ENCODE measurements around the gene BLM.
A peak's percentile ranks its signal among the peaks of the same experiment; 100 is the strongest.

BLM gene

DNA sequence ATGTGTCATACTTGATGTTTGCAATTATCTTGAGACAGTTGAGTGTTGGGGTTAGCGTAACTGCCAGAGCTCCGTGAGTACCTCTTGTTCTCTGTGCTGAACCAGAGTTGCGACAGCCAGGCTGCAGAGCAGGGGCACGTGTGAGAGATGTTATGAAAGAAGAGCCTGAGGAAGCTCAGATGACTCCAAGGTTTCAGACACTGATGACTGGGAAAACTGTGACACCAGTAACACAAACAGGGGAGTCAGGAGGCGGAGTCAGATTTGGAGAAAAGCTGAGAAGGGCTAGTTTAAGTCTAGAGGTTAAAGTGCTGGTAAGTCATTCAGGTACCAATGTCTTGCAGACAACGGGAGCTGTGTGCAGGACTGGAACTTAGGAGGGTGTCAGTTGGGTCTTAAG lies 45.0 kb downstream of the BLM start:
- TF ChIP-seq, protein P1, sequence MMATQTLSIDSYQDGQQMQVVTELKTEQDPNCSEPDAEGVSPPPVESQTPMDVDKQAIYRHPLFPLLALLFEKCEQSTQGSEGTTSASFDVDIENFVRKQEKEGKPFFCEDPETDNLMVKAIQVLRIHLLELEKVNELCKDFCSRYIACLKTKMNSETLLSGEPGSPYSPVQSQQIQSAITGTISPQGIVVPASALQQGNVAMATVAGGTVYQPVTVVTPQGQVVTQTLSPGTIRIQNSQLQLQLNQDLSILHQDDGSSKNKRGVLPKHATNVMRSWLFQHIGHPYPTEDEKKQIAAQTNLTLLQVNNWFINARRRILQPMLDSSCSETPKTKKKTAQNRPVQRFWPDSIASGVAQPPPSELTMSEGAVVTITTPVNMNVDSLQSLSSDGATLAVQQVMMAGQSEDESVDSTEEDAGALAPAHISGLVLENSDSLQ (IDR thresholded peaks at IDR 0.05) = no peak
- TF ChIP-seq BHLHE40 (IDR thresholded peaks at IDR 0.05; ENCODE audit: borderline replicate concordance) (no peak), FOXM1 (IDR thresholded peaks at IDR 0.05; ENCODE audit: borderline replicate concordance) (no peak), FOXK2 (IDR thresholded peaks at IDR 0.05) (no peak)
- POLR2A ChIA-PET = interaction anchor here (1.4 kb wide), 1 partner anchor 45 kb away, joined by 7 read pairs; the partner anchor contains the start of gene BLM
- CTCF ChIA-PET = no interaction called here
- no peak for DNase-seq (ENCODE audit: extremely low spot score)

DNA sequence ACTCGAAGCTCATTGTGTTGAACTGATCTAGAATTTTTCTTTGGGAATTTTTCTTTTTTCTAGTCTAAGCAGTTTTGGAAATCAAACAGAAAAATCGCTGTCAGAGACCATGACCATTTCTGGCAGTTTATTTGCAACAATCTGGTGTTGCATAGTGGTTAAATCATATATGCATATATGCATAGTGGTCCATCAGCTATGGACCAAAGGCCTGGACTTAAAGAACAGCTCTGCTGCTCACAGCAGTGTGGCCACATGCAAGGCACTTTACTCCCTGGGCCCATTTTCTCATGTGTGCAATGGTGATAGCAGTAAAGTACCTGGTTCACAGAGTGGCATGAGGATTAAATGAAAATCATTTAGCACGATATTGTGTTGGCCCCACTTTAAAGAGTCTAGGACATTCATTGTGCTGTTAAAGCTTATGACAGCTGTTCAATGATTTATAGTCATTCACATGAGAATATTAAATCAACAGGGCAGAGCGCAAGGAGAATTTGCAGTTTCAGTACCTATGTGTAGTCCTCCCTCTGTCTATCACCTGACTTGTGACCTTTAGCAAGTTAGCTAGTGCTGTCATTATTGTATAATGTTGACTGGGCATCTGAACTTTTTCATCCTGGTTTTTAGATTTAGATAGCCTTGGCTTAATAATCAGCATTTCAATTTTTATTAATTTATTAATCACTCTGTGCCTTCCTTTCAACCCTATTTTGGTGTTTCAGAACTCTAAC lies 46.4 kb downstream of the BLM start:
- POLR2A ChIA-PET = interaction anchor here (1.4 kb wide), 1 partner anchor 46 kb away, joined by 7 read pairs; the partner anchor contains the start of gene BLM
- CTCF ChIA-PET = no interaction called here
- TF ChIP-seq SP1 (IDR thresholded peaks at IDR 0.05) = no peak
- TF ChIP-seq, protein P1 (IDR thresholded peaks at IDR 0.05) = peak; percentile 25; the same call in 1 of the 2 replicates
- TF ChIP-seq FOXK2 (IDR thresholded peaks at IDR 0.05) = no peak
- DNase-seq (ENCODE audit: extremely low spot score) = no peak

DNA sequence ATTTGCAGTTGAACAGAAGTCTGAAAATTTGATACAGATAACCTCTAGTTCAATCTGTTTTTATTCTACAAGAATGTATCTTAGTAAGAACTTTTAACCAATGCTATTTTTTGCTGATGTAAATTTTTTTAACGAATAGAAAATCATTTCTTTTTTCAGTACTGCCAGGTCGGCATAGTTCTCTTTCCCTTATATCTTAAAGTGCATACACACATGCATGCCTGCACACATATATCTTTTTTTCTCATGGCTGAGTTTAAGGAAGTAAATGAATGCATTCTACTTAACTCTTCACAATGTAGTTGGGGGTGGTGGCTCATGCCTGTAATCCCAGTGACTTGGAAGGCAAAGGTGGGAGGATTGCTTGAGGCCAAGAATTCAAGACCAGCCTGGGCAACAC lies 48.4 kb downstream of the BLM start:
- POLR2A ChIA-PET = interaction anchor here (1.3 kb wide), 1 partner anchor 48 kb away, joined by 4 read pairs; the partner anchor contains the start of gene BLM

DNA sequence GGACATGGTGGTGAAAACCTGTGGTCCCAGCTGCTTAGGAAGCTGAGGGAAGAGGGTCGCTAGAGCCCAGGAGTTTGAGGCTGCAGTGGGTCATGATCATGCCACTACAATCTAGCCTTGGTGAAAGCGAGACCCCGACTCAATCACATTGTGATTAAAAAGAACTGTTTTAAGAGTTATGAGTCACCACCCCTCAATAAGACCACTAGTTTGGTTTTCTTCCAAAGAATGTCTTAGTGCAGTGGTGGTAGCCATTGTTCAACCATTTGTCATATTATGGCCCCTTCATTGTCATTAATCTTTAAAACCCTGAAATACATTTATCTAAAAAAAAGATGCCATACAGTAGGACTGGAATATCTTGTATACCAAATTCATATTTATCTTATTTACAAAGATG lies 48.8 kb downstream of the BLM start:
- no peak for DNase-seq (ENCODE audit: extremely low spot score)
- POLR2A ChIA-PET = no interaction called here
- no peak for TF ChIP-seq SUZ12 (IDR thresholded peaks at IDR 0.05)
- no peak for TF ChIP-seq TARDBP (IDR thresholded peaks at IDR 0.05)
- TF ChIP-seq ZNF384 (IDR thresholded peaks at IDR 0.05) = no peak
- TF ChIP-seq L3MBTL2 (conservative IDR thresholded peaks at IDR 0.05) = no peak
- TF ChIP-seq, protein P1 (IDR thresholded peaks at IDR 0.05) = no peak
- TF ChIP-seq FOXA1 (IDR thresholded peaks at IDR 0.05) = no peak
- no peak for TF ChIP-seq BHLHE40 (IDR thresholded peaks at IDR 0.05; ENCODE audit: borderline replicate concordance)
- no peak for TF ChIP-seq SP1 (IDR thresholded peaks at IDR 0.05)
- no peak for TF ChIP-seq LEF1 (IDR thresholded peaks at IDR 0.05; ENCODE audit: borderline replicate concordance)
- no peak for TF ChIP-seq ELF4 (IDR thresholded peaks at IDR 0.05)
- TF ChIP-seq FOXK2 (IDR thresholded peaks at IDR 0.05) = no peak
- TF ChIP-seq HDGF (IDR thresholded peaks at IDR 0.05; ENCODE audit: borderline replicate concordance) = no peak
- TF ChIP-seq NFRKB (IDR thresholded peaks at IDR 0.05) = no peak
- no peak for TF ChIP-seq ARNT (IDR thresholded peaks at IDR 0.05)
- no peak for TF ChIP-seq FOXM1 (IDR thresholded peaks at IDR 0.05; ENCODE audit: borderline replicate concordance)
- no peak for TF ChIP-seq CTBP1 (IDR thresholded peaks at IDR 0.05; ENCODE audit: borderline replicate concordance)
- CTCF ChIA-PET = no interaction called here

More for the DNA sequence above, 48.4 kb downstream of the BLM start:
- CTCF ChIA-PET = no interaction called here
- no peak for DNase-seq (ENCODE audit: extremely low spot score)
- TF ChIP-seq FOXM1 (IDR thresholded peaks at IDR 0.05; ENCODE audit: borderline replicate concordance) = no peak
- TF ChIP-seq L3MBTL2 (conservative IDR thresholded peaks at IDR 0.05) = no peak
- no peak for TF ChIP-seq FOXA1 (IDR thresholded peaks at IDR 0.05)
- no peak for TF ChIP-seq BHLHE40 (IDR thresholded peaks at IDR 0.05; ENCODE audit: borderline replicate concordance)

DNA sequence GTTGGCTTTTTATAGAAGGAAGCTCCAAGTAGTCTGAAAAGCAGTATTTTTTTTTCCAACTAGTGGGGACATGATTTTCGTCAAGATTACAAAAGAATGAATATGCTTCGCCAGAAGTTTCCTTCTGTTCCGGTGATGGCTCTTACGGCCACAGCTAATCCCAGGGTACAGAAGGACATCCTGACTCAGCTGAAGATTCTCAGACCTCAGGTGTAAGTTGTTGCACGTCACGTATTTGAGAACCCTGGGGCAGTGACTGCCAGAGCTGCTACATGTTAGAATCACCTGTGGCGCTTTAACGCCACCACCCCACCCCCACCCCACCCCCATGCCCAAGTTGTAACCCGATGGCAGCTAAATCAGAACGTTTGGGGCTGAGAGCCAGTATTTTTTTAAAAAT lies 52.2 kb downstream of the BLM start:
- no peak for DNase-seq (ENCODE audit: extremely low spot score)
- no peak for TF ChIP-seq FOXA1 (IDR thresholded peaks at IDR 0.05)
- no peak for TF ChIP-seq FOXK2 (IDR thresholded peaks at IDR 0.05)
- CTCF ChIA-PET = no interaction called here
- POLR2A ChIA-PET = interaction anchor here (1.2 kb wide), 1 partner anchor 52 kb away, joined by 3 read pairs; the partner anchor contains the start of gene BLM

DNA sequence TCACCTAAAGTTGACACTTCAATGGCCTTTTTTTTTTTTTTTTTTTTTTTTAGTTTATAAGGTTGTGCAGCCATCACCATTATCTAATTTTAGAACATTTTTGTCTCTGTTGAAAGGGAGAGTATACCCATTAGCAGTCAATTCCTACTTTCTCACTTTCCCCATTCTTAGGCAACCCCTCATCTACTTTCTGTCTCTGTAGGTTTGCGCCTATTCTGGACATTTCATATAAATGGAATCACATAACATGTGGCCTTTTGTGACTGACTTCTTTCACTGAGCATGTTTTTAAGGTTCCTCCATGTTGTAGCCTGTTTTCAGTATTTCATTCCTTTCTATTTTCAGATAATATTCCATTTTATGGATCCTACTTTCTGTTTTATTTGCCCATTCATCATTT lies 56.3 kb downstream of the BLM start:
- POLR2A ChIA-PET = no interaction called here
- CTCF ChIA-PET = no interaction called here

DNA sequence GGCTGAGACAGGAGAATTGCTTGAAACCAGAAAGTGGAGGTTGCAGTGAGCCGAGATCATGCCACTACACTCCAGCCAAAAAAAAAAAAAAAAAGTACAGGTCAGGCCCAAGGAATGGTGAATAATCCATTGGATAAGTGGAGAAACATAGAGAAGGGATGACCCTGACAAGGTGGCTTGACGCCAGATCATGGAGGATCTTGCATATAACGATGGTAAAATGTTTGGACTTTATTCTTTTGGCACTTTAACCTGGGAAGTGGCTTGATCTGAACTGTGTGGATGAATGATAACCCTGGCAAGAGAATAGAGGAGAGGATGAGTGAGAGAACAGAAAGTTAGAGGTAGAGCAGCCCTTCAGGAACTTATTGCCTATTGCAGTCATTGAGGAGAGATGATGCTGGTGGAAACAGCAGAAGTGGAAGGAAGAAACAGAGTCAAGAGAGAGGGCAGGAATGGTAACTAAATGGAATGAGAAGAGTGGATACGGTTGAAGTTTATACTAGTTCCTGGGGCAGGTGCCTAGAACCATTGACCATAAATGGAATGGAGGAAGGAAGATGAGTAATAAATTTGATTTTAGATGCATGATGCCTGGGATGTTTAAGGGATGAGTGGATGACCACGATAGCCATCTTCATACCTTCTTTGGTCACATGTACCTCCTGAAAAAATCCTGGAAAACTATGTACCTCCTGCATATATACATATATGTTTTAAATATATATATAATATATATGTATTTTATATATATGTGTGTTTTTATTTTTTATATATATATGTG lies 57.8 kb downstream of the BLM start:
- ChIA-PET POLR2A (no interaction called here), CTCF (no interaction called here)
- no peak for DNase-seq (ENCODE audit: extremely low spot score)
- TF ChIP-seq NFRKB (IDR thresholded peaks at IDR 0.05) (no peak), FOXM1 (IDR thresholded peaks at IDR 0.05; ENCODE audit: borderline replicate concordance) (no peak), ARNT (IDR thresholded peaks at IDR 0.05) (no peak), ELF4 (IDR thresholded peaks at IDR 0.05) (no peak), ZNF384 (IDR thresholded peaks at IDR 0.05) (no peak)

More for the DNA sequence above, 56.3 kb downstream of the BLM start:
- TF ChIP-seq SP1 (IDR thresholded peaks at IDR 0.05) (no peak), TARDBP (IDR thresholded peaks at IDR 0.05) (no peak), ARNT (IDR thresholded peaks at IDR 0.05) (no peak), SUZ12 (IDR thresholded peaks at IDR 0.05) (no peak), BHLHE40 (IDR thresholded peaks at IDR 0.05; ENCODE audit: borderline replicate concordance) (no peak), FOXA1 (IDR thresholded peaks at IDR 0.05) (no peak), ELF4 (IDR thresholded peaks at IDR 0.05) (no peak)
- no peak for DNase-seq (ENCODE audit: extremely low spot score)
